T-cell (primary cell): ENCODE results near the gene ZSCAN25. TPM values are rescaled to one million over a fixed set of nuclear protein-coding genes. Genes with fewer than 3 reads are reported as not detected.
"Not testable (repeated sequence)": the region's sequence is repeated elsewhere in the genome, so short reads cannot be mapped to it uniquely, and the experiment has no call there.

Experiments
- ATAC-seq, 4 experiments: fragments of 200-7000 bp in 3 of 4; fragments of 150-1000 bp in 1 of 4; cut with Tn5 transposase; replicated peaks in 1 of 4; 1 replicate in 3 of 4; 2 replicates in 1 of 4; pipeline ENCODE4 v1.10.0; 2021; ENCODE audit warnings: moderate library complexity in 3 of 4, mild to moderate bottlenecking in 2 of 4, moderate number of reproducible peaks in 1 of 4
- CTCF ChIA-PET, 2 donors: fragments of 300-600 bp; sonication (Branson Sonifier 250); formaldehyde crosslinking; loops; one replicate each; lab custom pipeline; 2022; ENCODE audit warnings: antibody characterized with exemption in 2 of 2; lab: Charles Lee
- POLR2A ChIA-PET, 2 donors: fragments of 300-600 bp; sonication (Branson Sonifier 250); formaldehyde crosslinking; loops; one replicate each; lab custom pipeline; 2022; ENCODE audit warnings: antibody characterized with exemption in 2 of 2; lab: Charles Lee
- DNase-seq, 35 experiments: peaks; one replicate each; pipeline versions ENCODE4 v3.0.0 to v3.0.0-alpha.2; 2013 to 2023
- H3K27ac ChIP-seq: one replicate; pipeline ENCODE4 v1.5.1; 2013; ENCODE audit warnings: low read length
- H3K27me3 ChIP-seq, 2 experiments: replicated peaks in 1 of 2; 1 replicate in 1 of 2; 2 replicates in 1 of 2; pipeline versions ENCODE4 v1.6.1 to v1.7.0; 2013; ENCODE audit warnings: low read length in 1 of 2, mixed read lengths in 1 of 2; ENCODE audit not compliant: control insufficient read depth in 2 of 2, insufficient read depth in 2 of 2; ENCODE audit errors: extremely low read depth in 1 of 2
- H3K36me3 ChIP-seq, 2 donors: 1 replicate in 1 of 2; 2 replicates in 1 of 2; pipeline versions ENCODE4 v1.6.1 to v1.7.0; 2013; ENCODE audit warnings: low read length in 1 of 2; ENCODE audit not compliant: control insufficient read depth in 2 of 2, insufficient read depth in 1 of 2; ENCODE audit errors: extremely low read depth in 1 of 2
- H3K4me1 ChIP-seq, 2 experiments: 1 replicate in 1 of 2; 2 replicates in 1 of 2; pipeline versions ENCODE4 v1.6.1 to v1.7.0; 2013; ENCODE audit warnings: low read length in 2 of 2, mixed read lengths in 1 of 2; ENCODE audit not compliant: insufficient read depth in 2 of 2, control insufficient read depth in 1 of 2; ENCODE audit errors: extremely low read depth in 1 of 2
- H3K4me3 ChIP-seq, 2 donors: 1 replicate in 1 of 2; 2 replicates in 1 of 2; pipeline versions ENCODE4 v1.5.1 to v1.7.0; 2013; ENCODE audit warnings: mild to moderate bottlenecking in 2 of 2, low read length in 1 of 2, moderate library complexity in 1 of 2; ENCODE audit not compliant: control insufficient read depth in 1 of 2; ENCODE audit errors: extremely low read depth in 1 of 2
- H3K9me3 ChIP-seq: 2 replicates; pipeline ENCODE4 v1.7.0; 2013
- H3K27ac Mint-ChIP-seq, 2 donors: one replicate each; pipeline ENCODE4 v1.8.0; 2020 to 2021; ENCODE audit warnings: mild to moderate bottlenecking in 2 of 2, mixed read lengths in 2 of 2
- H3K27me3 Mint-ChIP-seq, 2 donors: one replicate each; pipeline ENCODE4 v1.8.0; 2021 to 2022; ENCODE audit warnings: mixed read lengths in 2 of 2
- H3K36me3 Mint-ChIP-seq: one replicate; pipeline ENCODE4 v1.8.0; 2021; ENCODE audit warnings: mixed read lengths
- H3K4me1 Mint-ChIP-seq, 3 donors: one replicate each; pipeline ENCODE4 v1.8.0; 2020 to 2022; ENCODE audit warnings: mixed read lengths in 3 of 3, mild to moderate bottlenecking in 1 of 3
- H3K4me3 Mint-ChIP-seq, 3 donors: one replicate each; pipeline ENCODE4 v1.8.0; 2020 to 2022; ENCODE audit warnings: mild to moderate bottlenecking in 3 of 3, mixed read lengths in 3 of 3, moderate library complexity in 3 of 3
- H3K9me3 Mint-ChIP-seq, 3 donors: one replicate each; pipeline ENCODE4 v1.8.0; 2020 to 2022; ENCODE audit warnings: mixed read lengths in 3 of 3
- WGBS: methylation state at CpG from one replicate; pipeline ENCODE4 v1.1.5; 2013; ENCODE audit warnings: missing lambda C conversion rate; ENCODE audit not compliant: insufficient coverage; 5-methylcytosine and 5-hydroxymethylcytosine counted together
- total RNA-seq, 35 experiments: library from RNA in 6 of 35; stranded (reverse) in 6 of 35; fragments of 120-200 nt in 1 of 35; gene quantifications; one replicate each; pipeline versions ENCODE4 v1.2.1 to v1.2.4 and lab custom pipeline; 2013 to 2026

ZSCAN25 gene
- total RNA-seq, 5 donors from 2014 or later (not counting 1 experiment from before 2014, with no cell fraction given), result 43.1 to 50.3 (median 49.8) TPM

GRCh38 chr7:99657879-99658278 lies 41.1 kb downstream of the ZSCAN25 start:
- H3K27ac ChIP-seq, H3K27me3 ChIP-seq, H3K4me1 ChIP-seq, H3K4me3 ChIP-seq, H3K27me3 Mint-ChIP-seq, H3K4me3 Mint-ChIP-seq, H3K36me3 ChIP-seq, H3K9me3 Mint-ChIP-seq, DNase-seq, H3K9me3 ChIP-seq, H3K27ac Mint-ChIP-seq, CTCF ChIA-PET, ATAC-seq: not testable (repeated sequence)
- POLR2A ChIA-PET, result interaction anchor here in 1 of 2 donors (0.6 kb wide), 1 partner anchor 17 kb away, joined by 6 read pairs; no protein-coding TSS in a partner anchor
- 100% methylated on average over 2 of the region's 5 CpGs for WGBS
- H3K36me3 Mint-ChIP-seq, result peaks cover 54% of the 10 kb centered on the region
- peaks cover 5 to 15% (median 9%) of the 10 kb centered on the region in 3 donors for H3K4me1 Mint-ChIP-seq

DNA sequence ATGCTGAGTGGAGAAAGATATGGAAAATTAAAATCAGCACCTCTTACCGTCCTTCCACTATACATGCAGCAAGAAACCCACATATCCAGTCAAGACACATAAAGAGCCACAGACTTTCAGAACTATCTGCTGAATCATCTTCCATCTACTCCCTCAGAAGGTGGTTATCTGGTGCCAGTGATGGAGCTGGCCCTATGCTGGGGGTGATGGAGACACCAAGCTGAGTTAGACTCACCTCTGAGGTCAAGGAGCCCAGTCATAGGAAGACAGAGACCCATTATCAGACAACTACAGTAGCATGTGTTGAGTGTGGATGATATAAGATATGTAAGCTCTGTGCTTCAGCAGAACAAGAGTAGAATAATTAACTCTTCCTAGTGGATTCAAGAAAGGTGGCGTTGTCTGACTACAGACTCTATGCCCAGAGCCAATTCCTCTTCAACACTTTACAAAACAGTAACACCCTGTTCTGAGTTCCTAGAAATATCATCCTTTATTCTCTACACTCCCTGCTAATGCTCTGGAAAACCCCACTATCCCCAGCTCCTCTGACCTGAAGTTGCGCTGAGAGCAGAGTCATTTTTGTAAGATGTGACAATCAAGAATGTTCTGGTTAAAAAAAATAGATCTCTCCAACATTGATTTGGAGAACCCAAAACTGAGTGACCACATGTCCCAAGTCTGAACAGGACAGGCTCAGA lies 48.7 kb downstream of the ZSCAN25 start:
- Histone ChIP-seq H3K9me3 (no peaks in the 10 kb centered on the region), H3K27me3 (no peaks in the 10 kb centered on the region), H3K4me3 (no peak overlapping the region), H3K27ac (no peak overlapping the region), H3K4me1 (no peaks in the 10 kb centered on the region), H3K36me3 (peaks cover 0 to 2% of the 10 kb centered on the region in 2 donors)
- DNase-seq (no peak), ATAC-seq (no peak)
- H3K27me3 Mint-ChIP-seq, result no peaks in the 10 kb centered on the region
- no peak overlapping the region for H3K27ac Mint-ChIP-seq
- WGBS, result no CpG with 5 or more reads among the region's 3 CpGs
- ChIA-PET CTCF (no interaction called here), POLR2A (no interaction called here)
- H3K4me3 Mint-ChIP-seq, result no peak overlapping the region
- no peaks in the 10 kb centered on the region for H3K9me3 Mint-ChIP-seq
- H3K36me3 Mint-ChIP-seq, result peaks cover 60% of the 10 kb centered on the region
- no peaks in the 10 kb centered on the region for H3K4me1 Mint-ChIP-seq

- peaks cover 0 to 2% of the 10 kb centered on the region in 2 donors for H3K36me3 ChIP-seq
- Mint-ChIP-seq H3K9me3 (no peaks in the 10 kb centered on the region), H3K4me3 (no peak overlapping the region), H3K27ac (no peak overlapping the region), H3K4me1 (no peaks in the 10 kb centered on the region), H3K27me3 (no peaks in the 10 kb centered on the region), H3K36me3 (peaks cover 57% of the 10 kb centered on the region)
- DNase-seq (no peak), ATAC-seq (no peak)
- no peaks in the 10 kb centered on the region for H3K4me1 ChIP-seq
- ChIA-PET CTCF (no interaction called here), POLR2A (no interaction called here)
- no peak overlapping the region for H3K4me3 ChIP-seq
- H3K27me3 ChIP-seq, result no peaks in the 10 kb centered on the region
- H3K27ac ChIP-seq, result no peak overlapping the region
- H3K9me3 ChIP-seq, result no peaks in the 10 kb centered on the region
- WGBS, result no CpG with 5 or more reads among the region's 1 CpG
Measured at GRCh38 chr7:99666013-99666395, 49.3 kb downstream of the ZSCAN25 start.

GRCh38 chr7:99667179-99667578 lies 50.4 kb downstream of the ZSCAN25 start:
- H3K4me1 Mint-ChIP-seq, result no peaks in the 10 kb centered on the region
- no peak overlapping the region for H3K4me3 Mint-ChIP-seq
- CTCF ChIA-PET, result no interaction called here
- ATAC-seq (no peak), DNase-seq (no peak)
- H3K27ac Mint-ChIP-seq, result no peak overlapping the region
- Histone ChIP-seq H3K4me3 (no peak overlapping the region), H3K27me3 (no peaks in the 10 kb centered on the region), H3K9me3 (no peaks in the 10 kb centered on the region), H3K4me1 (no peaks in the 10 kb centered on the region), H3K36me3 (peaks cover 0 to 2% of the 10 kb centered on the region in 2 donors), H3K27ac (no peak overlapping the region)
- peaks cover 49% of the 10 kb centered on the region for H3K36me3 Mint-ChIP-seq
- no peaks in the 10 kb centered on the region for H3K9me3 Mint-ChIP-seq
- no CpG with 5 or more reads among the region's 2 CpGs for WGBS
- H3K27me3 Mint-ChIP-seq, result no peaks in the 10 kb centered on the region
- POLR2A ChIA-PET, result no interaction called here

- POLR2A ChIA-PET, result no interaction called here
- H3K9me3 ChIP-seq, result no peaks in the 10 kb centered on the region
- no peaks in the 10 kb centered on the region for H3K4me1 ChIP-seq
- no peak overlapping the region for H3K27ac ChIP-seq
- no peak overlapping the region for H3K27ac Mint-ChIP-seq
- H3K4me3 ChIP-seq, result no peak overlapping the region
- H3K27me3 ChIP-seq, result no peaks in the 10 kb centered on the region
- H3K36me3 Mint-ChIP-seq, result peaks cover 37% of the 10 kb centered on the region
- 96% methylated on average over 4 of the region's 8 CpGs for WGBS
- no peak overlapping the region for H3K4me3 Mint-ChIP-seq
- no peaks in the 10 kb centered on the region for H3K36me3 ChIP-seq
- no peak for ATAC-seq
- peaks cover under 1 to 4% (median 3%) of the 10 kb centered on the region in 3 donors for H3K4me1 Mint-ChIP-seq
- no peaks in the 10 kb centered on the region for H3K27me3 Mint-ChIP-seq
- CTCF ChIA-PET, result no interaction called here
- H3K9me3 Mint-ChIP-seq, result no peaks in the 10 kb centered on the region
- DNase-seq, result no peak
Measured at GRCh38 chr7:99668541-99668940, 51.8 kb downstream of the ZSCAN25 start.

DNA sequence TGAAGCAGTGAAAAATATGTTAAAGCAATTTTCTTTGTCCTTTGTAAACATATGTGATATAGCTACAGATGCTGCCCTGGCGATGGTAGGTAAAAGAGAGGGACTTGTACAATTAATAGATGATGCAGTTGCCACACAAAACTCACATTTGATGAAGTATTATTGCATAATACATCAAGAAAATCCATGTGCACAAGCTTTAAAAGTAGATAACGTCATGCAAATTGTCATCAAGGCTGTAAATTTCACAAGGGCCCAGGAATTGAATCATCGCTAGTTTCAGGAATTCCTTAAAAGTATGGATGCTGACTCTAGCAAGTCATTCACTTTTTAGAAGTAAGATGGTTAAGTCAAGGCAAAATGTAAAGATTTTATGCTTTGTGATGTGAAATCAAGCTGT lies 53.0 kb downstream of the ZSCAN25 start:
- Histone ChIP-seq H3K4me3 (no peak overlapping the region), H3K9me3 (no peaks in the 10 kb centered on the region), H3K36me3 (no peaks in the 10 kb centered on the region), H3K27me3 (no peaks in the 10 kb centered on the region), H3K4me1 (peaks cover 0 to under 1% of the 10 kb centered on the region in 2 experiments), H3K27ac (no peak overlapping the region)
- peaks cover 28% of the 10 kb centered on the region for H3K36me3 Mint-ChIP-seq
- H3K27ac Mint-ChIP-seq, result no peak overlapping the region
- peaks cover 7 to 13% (median 10%) of the 10 kb centered on the region in 3 donors for H3K4me1 Mint-ChIP-seq
- no peaks in the 10 kb centered on the region for H3K9me3 Mint-ChIP-seq
- H3K27me3 Mint-ChIP-seq, result no peaks in the 10 kb centered on the region
- no peak overlapping the region for H3K4me3 Mint-ChIP-seq
- CTCF ChIA-PET, result no interaction called here
- WGBS, result 100% methylated on average over 1 of the region's 3 CpGs
- ATAC-seq, result no peak
- DNase-seq, result no peak
- POLR2A ChIA-PET, result no interaction called here
